ENCODE measurements around the gene HEPN1. TPM values are rescaled to one million over a fixed set of nuclear protein-coding genes. Genes with fewer than 3 reads are reported as not detected.
A peak's percentile ranks its signal among the peaks of the same experiment; 100 is the strongest.

The HEPN1 gene
- total and polyA plus RNA-seq, 10 of the 15 experiments (the other 5 are each of a cell fraction or from before 2014, with no cell fraction given) = not detected

DNA sequence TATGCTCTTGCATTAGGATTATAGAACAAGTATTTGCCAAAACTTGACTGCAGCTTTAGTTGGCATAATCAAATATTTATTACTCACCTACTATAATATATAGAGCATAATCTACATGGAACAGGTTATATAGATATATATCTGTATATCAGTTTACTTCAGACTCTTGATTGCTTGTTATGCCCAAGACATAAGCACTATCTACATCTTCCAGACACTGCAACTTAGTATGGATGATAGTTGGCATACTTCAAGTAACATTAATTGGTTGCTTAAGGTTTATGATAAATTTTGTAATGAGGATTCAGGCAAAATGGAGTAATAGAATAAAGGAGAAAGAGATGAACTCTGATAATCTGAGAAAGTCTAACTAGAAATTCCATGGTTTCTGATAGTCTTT, 36.0 kb downstream of the HEPN1 start:
- no peak for FAIRE-seq
- no peaks in the 10 kb centered on the region; the same call in 1 of the 2 replicates for H3K4me1 ChIP-seq (ENCODE audit: control insufficient read depth, insufficient read depth, low read length)
- TF ChIP-seq PAX8 (IDR thresholded peaks at IDR 0.05) = no peak
- no peak for TF ChIP-seq CREB1 (IDR thresholded peaks at IDR 0.05; ENCODE audit: low read depth)
- TF ChIP-seq KAT2A (conservative IDR thresholded peaks at IDR 0.05; ENCODE audit: control insufficient read depth, low read depth, low read length) = no peak
- no peak for TF ChIP-seq NFIC (IDR thresholded peaks at IDR 0.05; ENCODE audit: low read depth, low read length)
- no peak overlapping the region; the same call in 1 of the 2 replicates for H3K9ac ChIP-seq (ENCODE audit: control insufficient read depth, insufficient read depth, low read length)
- no TSS peak for BruUV-seq (replicated peaks)
- H3K4me2 ChIP-seq (ENCODE audit: control insufficient read depth, insufficient read depth) = peak overlapping the region; percentile 77
- intact Hi-C loops (cut with micrococcal nuclease; ENCODE audit: unreplicated experiment) (loop anchor here (2.0 kb wide), 1 partner anchor 118 kb away; no protein-coding TSS in a partner anchor), in situ Hi-C loops (cut with MboI) (loop anchor here (10.0 to 25.0 kb wide), 2 partner anchors 190 to 932 kb away; partner anchors contain the start of gene HYLS1)
- no peaks in the 10 kb centered on the region for H3K36me3 ChIP-seq (ENCODE audit: control insufficient read depth in 2 of 2, insufficient read depth in 2 of 2, low read length in 1 of 2)
- H3K79me2 ChIP-seq (ENCODE audit: control insufficient read depth, insufficient read depth, low read length) = no peaks in the 10 kb centered on the region
- CTCF ChIA-PET = interaction anchor here (0.9 to 2.8 kb wide), 4 partner anchors 155 to 450 kb away, joined by 4 to 17 read pairs (median 6); no protein-coding TSS in a partner anchor
- no peaks in the 10 kb centered on the region for H3K9me3 ChIP-seq (replicated peaks; ENCODE audit: control insufficient read depth, insufficient read depth, low read length)
- no peak overlapping the region; the same call in 1 of the 2 replicates for H2AFZ ChIP-seq (ENCODE audit: control insufficient read depth, low read depth, low read length)
- SMC1A ChIA-PET (ENCODE audit: uncharacterized antibody, unreplicated experiment) = interaction anchor here (1.5 to 1.8 kb wide), 2 partner anchors 117 to 186 kb away, joined by 6 to 7 read pairs; no protein-coding TSS in a partner anchor
- no peaks in the 10 kb centered on the region for H4K20me1 ChIP-seq (ENCODE audit: control insufficient read depth, insufficient read depth)
- DNase-seq (ENCODE audit: low read depth, low spot score) = no peak
- no peak overlapping the region for H3K4me3 ChIP-seq
- no peaks in the 10 kb centered on the region for H3K27me3 ChIP-seq (replicated peaks in 1 of 2; ENCODE audit: control insufficient read depth in 2 of 2, insufficient read depth in 2 of 2, low read length in 1 of 2)
- H3K27ac ChIP-seq (ENCODE audit: control insufficient read depth, insufficient read depth) = no peak overlapping the region
- RAD21 ChIA-PET (ENCODE audit: unreplicated experiment) = interaction anchor here (1.3 kb wide), 1 partner anchor 154 kb away, joined by 4 read pairs; no protein-coding TSS in a partner anchor
- no peak for ATAC-seq
- POLR2A ChIA-PET = interaction anchor here (1.4 kb wide), 1 partner anchor 391 kb away, joined by 3 read pairs; no protein-coding TSS in a partner anchor

DNA sequence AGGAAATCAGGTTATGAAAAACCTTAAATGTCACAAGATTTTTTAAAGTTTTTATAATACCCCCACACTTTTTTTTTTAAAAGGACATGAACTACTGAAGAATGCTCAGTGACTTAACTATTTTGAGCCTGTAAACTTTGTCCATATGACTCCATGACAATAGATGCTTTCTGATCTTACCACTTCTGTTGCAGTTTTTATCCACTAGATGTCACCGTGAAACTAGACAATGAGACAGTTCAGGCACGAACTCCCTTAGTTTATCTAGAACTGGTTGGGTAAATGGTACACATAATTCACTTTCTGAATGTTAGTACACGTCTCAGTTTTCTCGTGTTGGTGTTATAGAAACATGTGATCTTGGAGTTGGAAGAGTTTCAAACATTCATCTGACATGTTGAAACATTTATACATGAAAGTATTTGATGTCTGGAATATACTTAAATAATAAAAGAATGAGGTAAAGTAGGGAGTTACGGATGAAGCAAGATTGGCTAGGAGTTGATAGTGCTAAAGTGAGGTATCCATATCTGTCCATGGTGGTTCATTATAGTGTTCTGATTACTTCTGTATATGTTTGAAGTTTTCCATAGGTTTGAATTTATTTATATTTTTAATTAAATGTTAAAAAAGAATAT, 43.0 kb downstream of the HEPN1 start:
- no peak overlapping the region for H3K9ac ChIP-seq (ENCODE audit: control insufficient read depth, insufficient read depth, low read length)
- peak; percentile 97 for FAIRE-seq
- no peaks in the 10 kb centered on the region for H3K36me3 ChIP-seq (ENCODE audit: control insufficient read depth in 2 of 2, insufficient read depth in 2 of 2, low read length in 1 of 2)
- ChIA-PET SMC1A (ENCODE audit: uncharacterized antibody, unreplicated experiment) (interaction anchor here (2.6 to 5.5 kb wide), 2 partner anchors 144 to 180 kb away, joined by 11 to 52 read pairs; no protein-coding TSS in a partner anchor), POLR2A (no interaction called here), RAD21 (ENCODE audit: unreplicated experiment) (interaction anchor here (2.1 to 3.6 kb wide), 2 partner anchors 129 to 179 kb away, joined by 7 to 32 read pairs; no protein-coding TSS in a partner anchor), CTCF (interaction anchor here (0.8 to 3.4 kb wide), 4 partner anchors 162 to 462 kb away, joined by 3 to 20 read pairs (median 10); no protein-coding TSS in a partner anchor)
- no peaks in the 10 kb centered on the region for H3K79me2 ChIP-seq (ENCODE audit: control insufficient read depth, insufficient read depth, low read length)
- H3K4me2 ChIP-seq (ENCODE audit: control insufficient read depth, insufficient read depth) = no peak overlapping the region
- DNase-seq (ENCODE audit: low read depth, low spot score) = peak; percentile 51
- H3K9me3 ChIP-seq (replicated peaks; ENCODE audit: control insufficient read depth, insufficient read depth, low read length) = no peaks in the 10 kb centered on the region
- in situ Hi-C loops (cut with MboI) (loop anchor here (25.0 kb wide), 1 partner anchor 925 kb away; the partner anchor contains the start of gene HYLS1), intact Hi-C loops (cut with micrococcal nuclease; ENCODE audit: unreplicated experiment) (loop anchor here (1.0 to 5.0 kb wide), 3 partner anchors 179 to 445 kb away; no protein-coding TSS in a partner anchor)
- no peak overlapping the region for H2AFZ ChIP-seq (ENCODE audit: control insufficient read depth, low read depth, low read length)
- no peak overlapping the region for H3K4me3 ChIP-seq
- H3K27ac ChIP-seq (ENCODE audit: control insufficient read depth, insufficient read depth) = no peak overlapping the region
- no TSS peak for BruUV-seq (replicated peaks)
- 23% methylated on average over 5 of the region's 5 CpGs for WGBS (ENCODE audit: insufficient coverage, insufficient replicate concordance, low lambda C conversion rate, missing lambda C conversion rate)
- no peaks in the 10 kb centered on the region for H3K4me1 ChIP-seq (ENCODE audit: control insufficient read depth, insufficient read depth, low read length)
- peak; percentile 97 for ATAC-seq
- H4K20me1 ChIP-seq (ENCODE audit: control insufficient read depth, insufficient read depth) = no peaks in the 10 kb centered on the region
- no peaks in the 10 kb centered on the region for H3K27me3 ChIP-seq (replicated peaks in 1 of 2; ENCODE audit: control insufficient read depth in 2 of 2, insufficient read depth in 2 of 2, low read length in 1 of 2)
- TF ChIP-seq, protein P1, sequence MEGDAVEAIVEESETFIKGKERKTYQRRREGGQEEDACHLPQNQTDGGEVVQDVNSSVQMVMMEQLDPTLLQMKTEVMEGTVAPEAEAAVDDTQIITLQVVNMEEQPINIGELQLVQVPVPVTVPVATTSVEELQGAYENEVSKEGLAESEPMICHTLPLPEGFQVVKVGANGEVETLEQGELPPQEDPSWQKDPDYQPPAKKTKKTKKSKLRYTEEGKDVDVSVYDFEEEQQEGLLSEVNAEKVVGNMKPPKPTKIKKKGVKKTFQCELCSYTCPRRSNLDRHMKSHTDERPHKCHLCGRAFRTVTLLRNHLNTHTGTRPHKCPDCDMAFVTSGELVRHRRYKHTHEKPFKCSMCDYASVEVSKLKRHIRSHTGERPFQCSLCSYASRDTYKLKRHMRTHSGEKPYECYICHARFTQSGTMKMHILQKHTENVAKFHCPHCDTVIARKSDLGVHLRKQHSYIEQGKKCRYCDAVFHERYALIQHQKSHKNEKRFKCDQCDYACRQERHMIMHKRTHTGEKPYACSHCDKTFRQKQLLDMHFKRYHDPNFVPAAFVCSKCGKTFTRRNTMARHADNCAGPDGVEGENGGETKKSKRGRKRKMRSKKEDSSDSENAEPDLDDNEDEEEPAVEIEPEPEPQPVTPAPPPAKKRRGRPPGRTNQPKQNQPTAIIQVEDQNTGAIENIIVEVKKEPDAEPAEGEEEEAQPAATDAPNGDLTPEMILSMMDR (IDR thresholded peaks at IDR 0.05 in 2 of 3, conservative IDR thresholded peaks at IDR 0.05 in 1 of 3; ENCODE audit: control insufficient read depth in 2 of 3, extremely low read depth in 1 of 3, insufficient read depth in 1 of 3, low read depth in 3 of 3, low read length in 3 of 3) = peak; percentile 67 to 91 (median 74); a peak in 5 of 6 replicates
- TF ChIP-seq RAD21 (IDR thresholded peaks at IDR 0.05; ENCODE audit: insufficient read depth, low read depth, low read length) = peak; percentile 97
- no peak for TF ChIP-seq RUNX3 (IDR thresholded peaks at IDR 0.05; ENCODE audit: low read length)
- no peak for TF ChIP-seq JUNB (IDR thresholded peaks at IDR 0.05)
- 0 out of 2 replicates have a peak, but pooled peaks have one; percentile 27 for TF ChIP-seq YY1 (IDR thresholded peaks at IDR 0.05; ENCODE audit: low read depth, low read length)
- TF ChIP-seq BHLHE40 (IDR thresholded peaks at IDR 0.05; ENCODE audit: borderline replicate concordance in 1 of 2, low read depth in 2 of 2, low read length in 1 of 2) = 0 out of 4 replicates have a peak, but pooled peaks of 1 of the 2 experiments have one; percentile 32

Data from GM12878 (cell line).